CD8-positive, alpha-beta memory T cell (primary cell): Measurements from ENCODE around the gene BAZ1B. TPM values are rescaled to one million over a fixed set of nuclear protein-coding genes. Genes with fewer than 3 reads are reported as not detected.
"Not testable (repeated sequence)": the region's sequence is repeated elsewhere in the genome, so short reads cannot be mapped to it uniquely, and the experiment has no call there.

Experiments
- CTCF ChIA-PET: fragments of 350-600 bp; sonication (Branson Sonifier 250); formaldehyde crosslinking; loops from one replicate; lab custom pipeline; 2021; ENCODE audit warnings: antibody characterized with exemption; lab: Charles Lee
- POLR2A ChIA-PET: fragments of 350-600 bp; sonication (Branson Sonifier 250); formaldehyde crosslinking; loops from one replicate; lab custom pipeline; 2021; ENCODE audit warnings: antibody characterized with exemption; lab: Charles Lee
- DNase-seq, 5 donors: peaks; one replicate each; pipeline versions ENCODE4 v3.0.0 to v3.0.0-alpha.2; 2020 to 2022; ENCODE audit warnings: mixed read lengths in 1 of 5
- H3K27ac ChIP-seq: one replicate; pipeline ENCODE4 v1.7.0; 2013; ENCODE audit warnings: low read depth, mild to moderate bottlenecking, low read length, moderate library complexity
- H3K27me3 ChIP-seq: 2 replicates; pipeline ENCODE4 v1.7.0; 2013; ENCODE audit warnings: low read length, mild to moderate bottlenecking; ENCODE audit not compliant: insufficient read depth, poor library complexity, severe bottlenecking
- H3K36me3 ChIP-seq: 2 replicates; pipeline ENCODE4 v1.7.0; 2013; ENCODE audit warnings: mild to moderate bottlenecking, low read length, moderate library complexity; ENCODE audit not compliant: insufficient read depth
- H3K4me1 ChIP-seq: 2 replicates; pipeline ENCODE4 v1.7.0; 2013; ENCODE audit warnings: mild to moderate bottlenecking, low read length, moderate library complexity; ENCODE audit not compliant: insufficient read depth
- H3K4me3 ChIP-seq: 2 replicates; pipeline ENCODE4 v1.7.0; 2013; ENCODE audit warnings: mild to moderate bottlenecking, low read length
- H3K9me3 ChIP-seq: 2 replicates; pipeline ENCODE4 v1.7.0; 2013; ENCODE audit warnings: mild to moderate bottlenecking, low read length
- H3K27ac Mint-ChIP-seq, 8 donors: one replicate each; pipeline ENCODE4 v1.8.0; 2020 to 2021; ENCODE audit warnings: mixed read lengths in 8 of 8, mild to moderate bottlenecking in 6 of 8, inconsistent platforms in 3 of 8, moderate library complexity in 3 of 8
- H3K27me3 Mint-ChIP-seq, 2 donors: one replicate each; pipeline ENCODE4 v1.8.0; 2020 to 2021; ENCODE audit warnings: mixed read lengths in 2 of 2, mild to moderate bottlenecking in 1 of 2, moderate library complexity in 1 of 2
- H3K36me3 Mint-ChIP-seq, 3 donors: one replicate each; pipeline ENCODE4 v1.8.0; 2020 to 2021; ENCODE audit warnings: mixed read lengths in 3 of 3, inconsistent platforms in 1 of 3, mild to moderate bottlenecking in 1 of 3
- H3K4me1 Mint-ChIP-seq, 3 donors: one replicate each; pipeline ENCODE4 v1.8.0; 2020 to 2021; ENCODE audit warnings: mixed read lengths in 3 of 3, inconsistent platforms in 1 of 3, mild to moderate bottlenecking in 1 of 3
- H3K4me3 Mint-ChIP-seq, 7 donors: one replicate each; pipeline ENCODE4 v1.8.0; 2020 to 2021; ENCODE audit warnings: mixed read lengths in 7 of 7, mild to moderate bottlenecking in 6 of 7, moderate library complexity in 4 of 7, inconsistent platforms in 2 of 7
- H3K9me3 Mint-ChIP-seq, 5 donors: one replicate each; pipeline ENCODE4 v1.8.0; 2020 to 2022; ENCODE audit warnings: mixed read lengths in 5 of 5, mild to moderate bottlenecking in 3 of 5, moderate library complexity in 2 of 5, inconsistent platforms in 1 of 5
- polyA plus RNA-seq: library from polyadenylated mRNA; unstranded; fragments of 300-500 nt; fragmentation: Illumina TruSeq; gene quantifications from one replicate; pipeline ENCODE4 v1.2.3, GENCODE V29; 2021
- total RNA-seq, 2 experiments: library from RNA; stranded (reverse); gene quantifications; one replicate each; pipeline ENCODE4 v1.2.3, GENCODE V29; 2021

Gene BAZ1B
- total and polyA plus RNA-seq, 3 experiments from 2014 or later, result 31.1 to 118 (median 112) TPM

DNA sequence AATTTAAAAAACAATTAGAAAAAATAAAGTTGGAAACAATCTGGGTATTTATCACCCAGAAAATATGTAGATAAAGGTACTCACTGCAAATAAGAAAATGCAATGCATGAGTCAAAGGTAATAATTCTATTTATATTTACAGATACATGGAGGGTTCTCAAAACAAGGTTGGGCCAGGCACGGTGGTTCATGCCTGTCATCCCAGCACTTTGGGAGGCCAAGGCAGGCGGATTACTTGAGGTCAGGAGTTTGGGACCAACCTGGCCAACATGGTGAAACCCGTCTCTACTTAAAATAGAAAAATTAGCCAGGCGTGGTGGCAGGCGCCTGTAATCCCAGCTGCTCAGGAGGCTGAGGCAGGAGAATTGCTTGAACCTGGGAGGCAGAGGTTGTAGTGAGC lies 28.0 kb upstream of the BAZ1B start:
- H3K4me1 ChIP-seq, H3K27ac ChIP-seq, CTCF ChIA-PET, H3K9me3 Mint-ChIP-seq, POLR2A ChIA-PET, DNase-seq, H3K27me3 Mint-ChIP-seq, H3K9me3 ChIP-seq, H3K27me3 ChIP-seq, H3K36me3 ChIP-seq, H3K4me3 Mint-ChIP-seq, H3K4me3 ChIP-seq: not testable (repeated sequence)
- H3K27ac Mint-ChIP-seq, result peak overlapping the region in 1 of 8 donors; percentile 32
- H3K36me3 Mint-ChIP-seq, result peaks cover 0 to 65% (median 14%) of the 10 kb centered on the region in 3 donors
- peaks cover 32 to 69% (median 51%) of the 10 kb centered on the region in 3 donors for H3K4me1 Mint-ChIP-seq

DNA sequence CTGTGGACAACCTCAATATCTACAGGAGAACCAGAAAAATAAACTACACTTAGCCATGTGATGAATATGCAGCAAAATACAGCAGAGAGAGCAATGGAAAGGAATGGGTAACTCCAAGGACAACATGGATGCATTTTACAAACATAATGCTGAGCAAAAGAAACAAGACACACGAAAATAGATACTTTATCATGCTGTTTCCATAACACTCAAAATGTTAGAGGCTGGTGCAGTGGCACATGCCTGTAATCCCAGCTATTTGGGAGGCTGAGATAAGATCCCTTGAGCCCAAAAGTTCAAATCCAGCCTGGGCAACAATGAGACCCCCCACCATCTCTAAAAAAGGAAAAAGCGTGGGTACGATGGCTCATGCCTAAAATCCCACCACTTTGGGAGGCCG lies 27.1 kb upstream of the BAZ1B start:
- POLR2A ChIA-PET, result no interaction called here
- Mint-ChIP-seq H3K27ac (peak overlapping the region in 6 of 8 donors; percentile 0 to 84 (median 20)), H3K4me3 (peak overlapping the region in 1 of 7 donors; percentile 13), H3K9me3 (no peaks in the 10 kb centered on the region), H3K36me3 (peaks cover 0 to 64% (median 14%) of the 10 kb centered on the region in 3 donors), H3K4me1 (peaks cover 30 to 67% (median 48%) of the 10 kb centered on the region in 3 donors), H3K27me3 (no peaks in the 10 kb centered on the region)
- Histone ChIP-seq H3K4me1 (no peaks in the 10 kb centered on the region), H3K4me3 (no peak overlapping the region), H3K27me3 (no peaks in the 10 kb centered on the region), H3K9me3 (no peaks in the 10 kb centered on the region), H3K36me3 (peaks cover 9% of the 10 kb centered on the region), H3K27ac (no peak overlapping the region)
- no peak for DNase-seq
- CTCF ChIA-PET, result no interaction called here

DNA sequence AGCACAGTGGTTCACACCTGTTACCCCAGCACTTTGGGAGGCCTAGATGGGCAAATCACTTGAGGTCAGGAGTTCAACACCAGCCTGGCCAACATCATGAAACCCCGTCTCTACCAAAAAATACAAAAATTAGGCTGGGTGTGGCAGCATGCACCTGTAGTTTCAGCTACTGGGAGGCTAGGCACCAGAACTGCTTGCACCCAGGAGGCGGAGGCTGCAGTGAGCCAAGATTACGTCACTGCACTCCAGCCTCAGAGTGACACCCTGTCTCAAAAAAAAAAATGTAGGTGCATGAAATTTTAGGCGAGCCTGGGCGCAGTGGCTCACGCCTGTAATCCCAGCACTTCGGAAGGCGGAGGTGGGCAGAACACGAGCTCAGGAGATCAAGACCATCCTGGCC lies 25.7 kb upstream of the BAZ1B start:
- POLR2A ChIA-PET, result interaction anchor here (0.8 kb wide), 1 partner anchor 9 kb away, joined by 3 read pairs; no protein-coding TSS in a partner anchor
- Histone ChIP-seq H3K36me3 (peaks cover 10% of the 10 kb centered on the region), H3K27me3 (no peaks in the 10 kb centered on the region)

GRCh38 chr7:73544678-73545077 lies 22.6 kb upstream of the BAZ1B start:
- H3K27ac ChIP-seq, result no peak overlapping the region
- H3K27me3 ChIP-seq, result no peaks in the 10 kb centered on the region
- no peak overlapping the region for H3K4me3 ChIP-seq
- no peaks in the 10 kb centered on the region for H3K9me3 Mint-ChIP-seq
- DNase-seq, result no peak
- H3K36me3 Mint-ChIP-seq, result peaks cover 6 to 74% (median 21%) of the 10 kb centered on the region in 3 donors
- ChIA-PET CTCF (no interaction called here), POLR2A (no interaction called here)
- peaks cover 19% of the 10 kb centered on the region for H3K36me3 ChIP-seq
- no peaks in the 10 kb centered on the region for H3K27me3 Mint-ChIP-seq
- H3K9me3 ChIP-seq, result no peaks in the 10 kb centered on the region
- H3K4me1 Mint-ChIP-seq, result peaks cover 25 to 55% (median 31%) of the 10 kb centered on the region in 3 donors
- H3K4me1 ChIP-seq, result no peaks in the 10 kb centered on the region
- H3K27ac Mint-ChIP-seq, result peak overlapping the region in 1 of 8 donors; percentile 70
- no peak overlapping the region for H3K4me3 Mint-ChIP-seq

More for the DNA sequence above, 25.7 kb upstream of the BAZ1B start:
- Histone ChIP-seq H3K4me1 (no peaks in the 10 kb centered on the region), H3K4me3 (no peak overlapping the region), H3K9me3 (no peaks in the 10 kb centered on the region), H3K27ac (no peak overlapping the region)
- Mint-ChIP-seq H3K27ac (peak overlapping the region in 4 of 8 donors; percentile 30 to 65 (median 46)), H3K27me3 (no peaks in the 10 kb centered on the region), H3K4me1 (peaks cover 33 to 64% (median 44%) of the 10 kb centered on the region in 3 donors), H3K9me3 (no peaks in the 10 kb centered on the region), H3K36me3 (peaks cover 0 to 67% (median 17%) of the 10 kb centered on the region in 3 donors), H3K4me3 (no peak overlapping the region)
- CTCF ChIA-PET, result interaction anchor here (0.9 kb wide), 1 partner anchor 10 kb away, joined by 3 read pairs; no protein-coding TSS in a partner anchor
- no peak for DNase-seq

DNA sequence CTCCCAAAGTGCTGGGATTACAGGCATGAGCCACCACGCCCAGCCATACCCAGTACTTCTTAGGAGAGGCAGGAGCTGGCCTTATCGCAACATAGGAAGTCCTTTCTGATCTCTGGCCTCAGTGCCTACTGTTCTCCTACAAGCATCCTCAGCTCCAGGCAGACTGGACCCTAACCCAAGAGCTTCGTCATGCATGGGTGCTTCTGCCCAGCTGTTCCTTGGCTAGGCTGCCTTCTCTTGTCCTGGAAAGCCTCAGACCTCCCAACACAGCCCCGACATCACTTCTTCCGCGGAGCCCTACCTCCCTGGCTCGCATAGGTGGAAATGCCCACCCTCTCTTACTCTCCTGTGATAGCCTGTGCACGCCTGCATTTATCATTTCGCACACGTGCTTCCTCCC lies 19.6 kb upstream of the BAZ1B start:
- H3K27me3 ChIP-seq, result no peaks in the 10 kb centered on the region
- Mint-ChIP-seq H3K4me1 (peaks cover 13 to 30% (median 14%) of the 10 kb centered on the region in 3 donors), H3K27me3 (no peaks in the 10 kb centered on the region), H3K27ac (peak overlapping the region in 1 of 8 donors; percentile 12), H3K36me3 (peaks cover 9 to 80% (median 29%) of the 10 kb centered on the region in 3 donors), H3K4me3 (no peak overlapping the region), H3K9me3 (no peaks in the 10 kb centered on the region)
- CTCF ChIA-PET, result no interaction called here
- no peaks in the 10 kb centered on the region for H3K9me3 ChIP-seq
- POLR2A ChIA-PET, result no interaction called here
- H3K36me3 ChIP-seq, result peaks cover 45% of the 10 kb centered on the region
- H3K4me1 ChIP-seq, result no peaks in the 10 kb centered on the region
- H3K27ac ChIP-seq, result no peak overlapping the region
- no peak overlapping the region for H3K4me3 ChIP-seq
- no peak for DNase-seq

GRCh38 chr7:73539709-73540108 lies 17.6 kb upstream of the BAZ1B start:
- POLR2A ChIA-PET, result interaction anchor here (1.0 to 1.2 kb wide), 2 partner anchors 8 to 17 kb away, joined by 3 to 7 read pairs; partner anchors contain the start of gene BAZ1B
- peaks cover 52% of the 10 kb centered on the region for H3K36me3 ChIP-seq
- peak overlapping the region in 2 of 8 donors; percentile 27 to 54 for H3K27ac Mint-ChIP-seq
- no peaks in the 10 kb centered on the region for H3K27me3 Mint-ChIP-seq
- H3K27me3 ChIP-seq, result no peaks in the 10 kb centered on the region
- H3K9me3 Mint-ChIP-seq, result no peaks in the 10 kb centered on the region
- CTCF ChIA-PET, result interaction anchor here (0.9 to 1.3 kb wide), 2 partner anchors 162 to 186 kb away, joined by 3 read pairs; no protein-coding TSS in a partner anchor
- no peak for DNase-seq
- peaks cover 13 to 81% (median 32%) of the 10 kb centered on the region in 3 donors for H3K36me3 Mint-ChIP-seq
- no peak overlapping the region for H3K4me3 ChIP-seq
- no peak overlapping the region for H3K4me3 Mint-ChIP-seq
- no peaks in the 10 kb centered on the region for H3K4me1 ChIP-seq
- no peak overlapping the region for H3K27ac ChIP-seq
- no peaks in the 10 kb centered on the region for H3K9me3 ChIP-seq
- H3K4me1 Mint-ChIP-seq, result peaks cover 3 to 15% (median 6%) of the 10 kb centered on the region in 3 donors

DNA sequence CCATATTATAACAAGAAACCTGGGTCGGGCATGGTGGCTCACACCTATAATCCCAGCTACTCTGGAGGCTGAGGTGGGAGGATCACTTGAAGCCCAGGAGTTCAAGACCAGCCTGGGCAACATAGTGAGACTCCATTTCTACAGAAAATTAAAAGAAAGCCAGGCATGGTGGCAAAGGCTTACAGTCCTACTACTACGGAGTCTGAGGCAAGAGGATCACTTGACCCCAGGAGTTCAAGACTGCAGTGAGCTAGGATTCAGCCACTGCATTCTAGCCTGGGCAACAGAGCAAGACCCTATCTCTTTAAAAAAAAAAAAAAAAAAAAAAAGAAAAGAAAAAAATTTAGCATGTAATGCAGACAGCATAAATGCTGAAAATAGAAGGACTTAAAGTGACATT lies 16.4 kb upstream of the BAZ1B start:
- H3K4me1 Mint-ChIP-seq, H3K9me3 Mint-ChIP-seq, H3K9me3 ChIP-seq, H3K27ac ChIP-seq, H3K4me3 ChIP-seq, H3K4me3 Mint-ChIP-seq, H3K27me3 Mint-ChIP-seq, DNase-seq, H3K27me3 ChIP-seq, POLR2A ChIA-PET, H3K4me1 ChIP-seq: not testable (repeated sequence)
- peaks cover 52% of the 10 kb centered on the region for H3K36me3 ChIP-seq
- CTCF ChIA-PET, result interaction anchor here (0.7 to 1.3 kb wide), 2 partner anchors 10 to 187 kb away, joined by 3 read pairs; no protein-coding TSS in a partner anchor
- peak overlapping the region in 1 of 8 donors; percentile 80 for H3K27ac Mint-ChIP-seq
- peaks cover 13 to 73% (median 31%) of the 10 kb centered on the region in 3 donors for H3K36me3 Mint-ChIP-seq

- H3K4me1 ChIP-seq, result no peaks in the 10 kb centered on the region
- Mint-ChIP-seq H3K36me3 (peaks cover 9 to 63% (median 23%) of the 10 kb centered on the region in 3 donors), H3K4me1 (peaks cover 0 to 3% (median 1%) of the 10 kb centered on the region in 3 donors), H3K4me3 (no peak overlapping the region), H3K27me3 (no peaks in the 10 kb centered on the region), H3K27ac (no peak overlapping the region), H3K9me3 (no peaks in the 10 kb centered on the region)
- ChIA-PET CTCF (no interaction called here), POLR2A (no interaction called here)
- no peak overlapping the region for H3K27ac ChIP-seq
- no peak for DNase-seq
- H3K36me3 ChIP-seq, result peaks cover 44% of the 10 kb centered on the region
- H3K4me3 ChIP-seq, result no peak overlapping the region
- H3K9me3 ChIP-seq, result no peaks in the 10 kb centered on the region
- no peaks in the 10 kb centered on the region for H3K27me3 ChIP-seq
Measured at GRCh38 chr7:73537051-73537450, 15.0 kb upstream of the BAZ1B start.
